Epithelial cell of prostate (primary cell): Measurements from ENCODE around the gene BAIAP2.
"Not testable (repeated sequence)": the region's sequence is repeated elsewhere in the genome, so short reads cannot be mapped to it uniquely, and the experiment has no call there.

Source experiments
- DNase-seq: peaks from one replicate; pipeline ENCODE4 v3.0.0-alpha.2; 2011; ENCODE audit warnings: low read depth, low spot score
- H3K27ac ChIP-seq: fragments of 450-650 bp; 2 replicates; pipeline ENCODE4 v1.5.1; 2017; ENCODE audit warnings: mild to moderate bottlenecking

The BAIAP2 gene

DNA sequence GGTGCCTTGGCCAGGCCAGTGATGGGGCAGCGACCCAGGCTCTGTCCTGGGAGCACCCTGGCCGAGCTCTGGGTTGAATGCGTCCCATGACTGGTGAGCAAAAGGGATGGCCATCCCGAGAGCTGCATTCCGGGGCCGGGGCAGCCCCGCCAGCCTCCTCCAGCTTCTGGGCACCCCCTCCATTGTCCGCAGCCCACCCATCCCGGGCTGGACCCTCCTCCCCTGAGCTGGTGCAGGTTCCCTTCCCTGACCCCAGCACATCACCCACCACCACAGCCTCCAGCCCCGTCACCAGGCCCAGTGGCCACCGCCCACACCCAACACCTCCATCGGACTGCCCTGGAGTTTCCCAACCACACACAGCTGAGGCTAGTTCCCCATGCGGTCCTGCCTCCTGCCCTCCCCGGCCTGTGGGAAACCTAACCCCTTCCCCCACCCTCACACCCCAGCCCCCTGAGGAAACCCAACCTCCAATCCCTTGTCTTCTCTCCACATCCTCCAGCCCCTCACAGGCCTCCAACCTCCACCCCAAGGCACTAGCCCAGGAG, 114.1 kb downstream of the BAIAP2 start:
- H3K27ac ChIP-seq: no peak overlapping the region
- DNase-seq: no peak

GRCh38 chr17:81150377-81151077, 115.6 kb downstream of the BAIAP2 start:
- no peak for DNase-seq
- no peak overlapping the region for H3K27ac ChIP-seq

DNA sequence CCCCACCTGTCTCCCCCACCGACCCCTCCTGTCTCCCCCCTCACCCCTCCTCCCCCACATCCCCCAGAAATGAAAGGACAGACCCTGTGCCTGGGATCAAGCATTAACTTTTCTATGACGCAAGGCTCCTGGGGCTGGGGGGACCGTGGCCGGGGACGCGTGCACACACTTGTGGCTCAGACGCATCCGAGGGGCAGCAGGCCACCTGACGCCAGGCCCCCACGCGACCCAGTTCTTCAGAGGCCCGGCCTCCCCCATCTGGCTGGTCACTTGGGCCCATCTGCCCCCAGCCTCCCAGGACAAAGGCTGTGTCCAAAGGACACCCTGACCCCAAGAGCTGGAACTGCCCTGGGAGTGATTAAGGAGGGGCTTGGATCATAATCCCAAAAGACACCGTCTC, 116.3 kb downstream of the BAIAP2 start:
- no peak for DNase-seq
- H3K27ac ChIP-seq: no peak overlapping the region

DNA sequence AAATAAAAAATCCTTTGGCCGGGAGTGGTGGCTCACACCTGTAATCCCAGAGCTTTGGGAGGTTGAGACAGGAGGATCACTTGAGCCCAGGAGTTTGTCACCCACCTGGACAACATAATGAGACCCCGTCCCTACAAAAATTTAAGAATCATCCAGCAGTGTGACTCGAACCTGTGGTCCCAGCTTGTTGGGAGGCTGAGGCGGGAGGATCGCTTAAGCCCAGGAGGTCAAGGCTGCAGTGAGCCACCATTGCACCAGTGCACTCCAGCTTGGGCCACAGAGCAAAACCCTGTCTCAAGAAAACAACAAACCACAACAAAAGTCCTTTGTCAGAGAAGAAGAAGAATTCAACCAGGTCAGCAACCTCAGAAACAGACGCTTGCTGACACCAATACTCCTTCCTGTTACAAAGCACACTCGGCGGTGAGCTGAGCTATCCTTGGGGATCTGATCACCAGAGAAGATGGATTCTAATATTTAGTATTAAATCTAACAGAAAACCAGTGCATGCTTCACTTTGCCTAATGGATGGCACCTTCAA, 117.4 kb downstream of the BAIAP2 start:
- H3K27ac ChIP-seq: no peak overlapping the region
- DNase-seq: no peak

- no peak overlapping the region for H3K27ac ChIP-seq
- DNase-seq: no peak
Measured at GRCh38 chr17:81153340-81153803, 118.4 kb downstream of the BAIAP2 start.

- H3K27ac ChIP-seq, DNase-seq: not testable (repeated sequence)
Measured at GRCh38 chr17:81154016-81154415, 119.1 kb downstream of the BAIAP2 start.

GRCh38 chr17:81154961-81155360, 120.0 kb downstream of the BAIAP2 start:
- DNase-seq: no peak
- H3K27ac ChIP-seq: no peak overlapping the region

DNA sequence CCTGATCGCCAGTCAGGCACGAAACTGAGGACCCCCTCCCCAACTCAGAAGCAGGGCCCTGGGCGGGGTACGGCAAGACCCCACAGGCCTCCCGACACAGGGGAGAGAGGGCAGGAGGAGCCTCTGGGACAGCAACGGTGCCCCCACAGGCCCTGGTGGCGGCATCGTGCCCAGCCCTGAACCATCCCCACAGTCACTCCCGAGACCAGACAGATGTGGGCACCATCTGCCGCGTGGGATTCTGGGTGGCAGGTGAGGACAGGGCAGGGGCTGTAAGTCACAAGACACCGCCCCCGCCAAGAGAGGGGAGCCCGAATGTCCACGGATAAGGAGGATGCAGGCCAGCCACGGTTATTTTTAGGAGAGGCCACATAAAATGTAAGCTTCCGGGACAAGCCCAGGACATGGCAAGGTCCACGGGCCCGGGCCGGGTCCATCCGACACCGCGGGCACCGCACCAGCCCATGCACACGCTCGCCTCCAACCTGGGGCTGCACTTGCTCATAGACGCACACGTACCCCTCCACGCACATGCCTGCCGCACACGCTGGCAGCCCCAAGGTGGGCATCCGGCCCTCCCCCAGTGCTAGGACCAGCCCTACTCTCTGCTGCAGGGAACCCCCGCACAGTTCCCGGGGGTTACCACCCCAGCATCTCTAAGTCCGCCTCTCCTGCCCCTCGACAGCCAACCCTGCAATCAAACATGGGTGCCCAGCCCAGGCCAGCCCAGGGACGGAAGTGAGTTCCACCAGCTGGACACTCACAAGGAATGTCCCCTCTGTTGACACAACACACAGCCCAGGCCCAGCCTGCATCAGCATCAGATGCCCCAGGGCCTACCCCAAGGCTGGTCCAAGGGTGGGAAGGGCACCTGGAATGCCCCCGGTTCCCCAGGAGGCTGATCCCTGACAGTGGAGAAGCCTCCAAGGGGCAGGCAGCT, 122.2 kb downstream of the BAIAP2 start:
- no peak overlapping the region for H3K27ac ChIP-seq
- DNase-seq: no peak

GRCh38 chr17:81157848-81158687, 123.1 kb downstream of the BAIAP2 start:
- DNase-seq: no peak
- no peak overlapping the region for H3K27ac ChIP-seq

- no peak overlapping the region for H3K27ac ChIP-seq
- no peak for DNase-seq
Measured at GRCh38 chr17:81158688-81159590, 124.0 kb downstream of the BAIAP2 start.

DNA sequence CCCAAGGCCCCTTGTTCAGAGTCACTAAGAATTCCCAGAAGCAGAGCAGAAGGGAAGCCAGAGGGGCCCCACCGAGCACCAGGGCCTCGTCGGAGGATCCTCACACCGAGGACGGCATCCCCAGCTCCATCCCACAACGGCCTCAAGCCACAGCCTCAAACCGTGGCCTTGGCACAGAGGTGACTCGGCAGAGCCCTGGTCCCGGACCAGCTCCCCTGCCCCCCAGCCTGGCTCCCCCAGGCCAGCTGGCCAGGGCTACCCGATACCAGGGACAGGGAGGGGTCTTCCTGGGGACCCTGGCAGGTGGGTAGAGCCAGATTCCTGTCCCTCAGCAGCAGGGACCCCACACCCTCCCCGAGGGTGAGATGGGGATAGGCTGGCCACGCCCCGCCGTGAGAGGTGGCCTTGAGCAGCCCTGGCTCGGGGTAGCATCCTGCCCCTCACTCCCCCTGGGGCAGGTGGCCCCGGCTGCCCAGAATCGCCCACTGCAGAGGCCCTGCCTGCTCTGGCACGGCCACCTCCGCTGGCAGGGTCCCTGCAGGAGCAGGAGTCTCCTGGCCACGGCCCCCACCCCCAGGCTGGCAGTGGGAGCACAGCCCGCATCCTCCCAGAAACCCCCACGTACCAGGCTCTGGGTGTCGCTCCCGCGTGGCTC, 124.8 kb downstream of the BAIAP2 start:
- DNase-seq: no peak
- H3K27ac ChIP-seq: no peak overlapping the region

GRCh38 chr17:81160306-81160705, 125.4 kb downstream of the BAIAP2 start:
- DNase-seq: no peak
- H3K27ac ChIP-seq: no peak overlapping the region

GRCh38 chr17:81160747-81161453, 125.9 kb downstream of the BAIAP2 start:
- no peak overlapping the region for H3K27ac ChIP-seq
- DNase-seq: no peak

DNA sequence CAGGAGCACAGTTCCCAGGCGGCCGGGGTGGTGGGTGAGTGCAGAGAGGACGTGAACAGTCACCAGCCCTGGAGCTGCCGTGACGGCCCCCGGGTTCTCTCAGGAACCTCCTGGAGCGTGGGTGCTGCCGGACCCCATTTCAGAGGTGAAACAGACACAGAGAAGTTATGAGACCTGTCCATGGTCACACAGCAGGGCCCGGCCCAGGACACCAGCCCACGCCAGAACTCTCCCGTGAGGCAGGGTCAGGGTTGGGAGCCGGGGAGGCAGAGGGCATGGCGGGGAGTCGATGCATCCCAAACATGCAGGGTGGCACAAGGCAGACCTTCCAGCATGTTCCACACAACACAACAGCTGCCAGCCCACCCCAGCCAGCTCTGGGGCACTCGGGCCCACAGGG, 126.6 kb downstream of the BAIAP2 start:
- H3K27ac ChIP-seq: no peak overlapping the region
- no peak for DNase-seq

DNA sequence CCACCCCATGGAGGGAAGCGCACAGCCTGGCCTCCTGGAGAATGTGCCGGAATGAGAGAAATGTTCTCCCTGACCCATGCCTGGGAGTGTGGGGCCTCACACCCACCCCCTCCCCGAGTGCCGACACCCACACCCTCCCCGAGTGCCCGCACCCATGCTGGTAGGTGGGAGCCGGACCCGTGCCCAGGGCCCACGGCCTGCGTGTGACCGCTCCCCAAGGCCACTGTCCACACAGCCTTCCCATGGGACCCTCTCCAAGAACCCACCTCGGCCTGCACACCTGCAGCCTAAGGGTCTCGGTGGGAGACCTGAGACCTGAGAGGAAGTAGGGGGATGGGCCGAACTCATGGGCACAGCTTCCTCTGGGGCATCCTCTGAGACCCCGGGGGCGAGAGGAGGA, 127.0 kb downstream of the BAIAP2 start:
- H3K27ac ChIP-seq: no peak overlapping the region
- no peak for DNase-seq

DNA sequence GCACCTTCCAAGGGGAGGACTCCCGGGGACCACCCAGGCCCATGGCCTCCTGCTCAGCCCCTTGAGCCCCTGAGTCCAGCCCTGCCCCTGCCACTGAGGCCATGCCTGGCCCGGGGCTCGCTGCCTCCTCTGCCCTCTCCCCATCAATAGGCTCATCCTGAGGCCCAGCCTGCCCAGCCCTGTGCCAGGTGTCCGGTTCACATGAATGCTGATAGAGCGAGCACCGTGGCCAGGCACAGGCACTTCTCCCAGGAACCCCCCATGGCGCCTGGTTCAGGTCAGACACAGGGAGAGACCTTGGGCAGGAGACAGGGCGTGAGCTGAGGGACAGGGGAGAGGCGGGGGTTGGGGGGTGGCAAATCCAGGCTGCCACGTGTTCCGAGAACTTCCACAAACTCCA, 127.5 kb downstream of the BAIAP2 start:
- H3K27ac ChIP-seq: no peak overlapping the region
- DNase-seq: no peak

DNA sequence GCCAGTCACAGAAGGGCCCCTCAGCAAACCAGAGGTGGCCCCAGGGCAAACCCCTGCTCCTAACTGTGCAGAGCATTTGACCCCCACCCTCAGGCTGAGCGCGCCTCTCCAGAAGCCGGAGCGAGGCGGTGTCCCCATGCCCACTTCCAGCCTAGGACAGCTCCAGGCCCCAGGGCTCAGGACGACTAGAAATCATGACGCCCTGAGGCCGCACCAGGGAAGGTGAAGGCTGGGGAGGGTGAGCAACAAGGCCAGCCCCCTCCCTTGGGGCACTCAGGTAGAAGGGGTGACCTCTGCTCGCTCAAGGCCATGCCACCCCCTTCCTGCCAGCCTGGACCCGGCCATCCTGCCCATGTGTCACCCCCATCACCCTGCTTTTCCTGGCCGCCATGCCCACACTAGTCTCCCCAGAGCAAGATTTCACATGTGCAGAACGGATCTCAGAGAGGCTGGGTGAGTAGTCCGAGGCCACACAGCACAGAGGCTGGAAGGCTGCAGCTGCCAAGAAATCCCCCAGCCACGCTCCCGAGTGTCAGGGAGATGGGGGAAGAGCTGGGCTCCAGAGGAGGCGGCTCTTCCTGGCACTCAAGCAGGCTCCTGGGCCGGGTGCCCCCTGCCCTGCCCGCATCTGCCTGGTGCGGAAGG, 128.2 kb downstream of the BAIAP2 start:
- H3K27ac ChIP-seq: no peak overlapping the region
- no peak for DNase-seq
